ENCODE results near the gene MAD1L1.

The MAD1L1 gene

DNA sequence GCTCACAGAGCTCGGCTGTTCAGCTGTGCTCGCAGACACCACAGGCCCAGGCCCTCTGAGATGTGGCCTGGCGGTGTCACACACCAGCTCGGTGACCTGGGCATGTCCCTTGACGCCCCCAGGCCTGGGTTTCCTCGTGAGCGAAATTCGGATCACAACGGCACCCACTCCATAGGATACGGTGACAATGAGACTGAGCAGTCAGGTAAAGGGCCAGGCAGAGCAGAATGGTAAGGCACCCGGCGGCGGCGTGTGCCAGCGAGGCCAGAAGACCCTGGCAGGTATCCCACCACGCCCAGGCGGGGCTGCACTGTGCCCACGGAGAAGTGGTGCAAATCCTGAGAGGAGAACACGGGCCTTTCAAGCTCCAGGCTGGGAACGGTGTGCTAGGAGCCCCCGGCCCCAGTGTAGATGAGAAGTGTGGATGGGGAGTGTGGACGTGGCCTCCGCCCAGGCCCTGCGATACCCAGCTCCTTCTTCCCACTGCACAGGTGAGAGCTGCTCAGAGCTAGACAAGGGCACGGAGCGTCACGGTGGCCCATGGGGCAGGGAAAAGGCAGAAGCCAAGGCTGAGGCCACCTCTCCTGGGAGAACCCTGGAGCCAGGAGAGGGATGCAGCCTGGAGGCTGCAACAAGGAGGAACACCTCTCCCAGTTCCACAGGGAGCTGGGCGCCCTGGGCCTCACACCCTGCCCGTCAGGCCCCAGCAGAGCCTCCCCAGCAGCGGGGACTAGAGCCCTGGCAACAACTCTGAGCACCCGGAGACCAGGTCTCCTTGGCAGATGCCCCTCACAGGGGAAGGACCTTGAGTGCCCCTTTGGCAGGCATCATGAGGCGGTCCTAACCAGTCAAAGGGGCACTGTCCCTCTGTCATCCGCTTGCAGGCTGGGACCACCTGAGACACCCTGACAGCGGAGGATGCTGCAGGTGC, 219.1 kb downstream of the MAD1L1 start:
- no peak for DNase-seq (ENCODE audit: low read depth)

DNA sequence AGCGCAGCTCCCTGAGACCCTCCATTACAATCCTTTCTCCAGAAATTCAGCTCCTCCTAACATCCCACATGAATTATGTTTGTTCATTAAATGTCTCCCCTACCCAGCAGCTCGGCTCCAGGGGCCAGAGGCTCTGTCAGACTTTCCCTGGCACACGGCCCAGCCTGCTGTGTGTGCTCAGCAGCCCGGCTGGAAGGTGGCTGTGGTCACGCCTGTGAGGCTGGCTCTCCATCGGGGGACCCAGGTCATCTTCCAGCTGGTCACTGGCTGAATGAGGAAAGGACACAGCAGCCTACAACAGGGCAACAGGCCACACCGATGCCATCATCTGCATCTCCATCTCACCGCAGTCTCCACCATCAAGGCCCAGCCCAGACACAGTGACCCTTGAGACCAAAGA, 219.8 kb downstream of the MAD1L1 start:
- DNase-seq (ENCODE audit: low read depth): no peak

DNA sequence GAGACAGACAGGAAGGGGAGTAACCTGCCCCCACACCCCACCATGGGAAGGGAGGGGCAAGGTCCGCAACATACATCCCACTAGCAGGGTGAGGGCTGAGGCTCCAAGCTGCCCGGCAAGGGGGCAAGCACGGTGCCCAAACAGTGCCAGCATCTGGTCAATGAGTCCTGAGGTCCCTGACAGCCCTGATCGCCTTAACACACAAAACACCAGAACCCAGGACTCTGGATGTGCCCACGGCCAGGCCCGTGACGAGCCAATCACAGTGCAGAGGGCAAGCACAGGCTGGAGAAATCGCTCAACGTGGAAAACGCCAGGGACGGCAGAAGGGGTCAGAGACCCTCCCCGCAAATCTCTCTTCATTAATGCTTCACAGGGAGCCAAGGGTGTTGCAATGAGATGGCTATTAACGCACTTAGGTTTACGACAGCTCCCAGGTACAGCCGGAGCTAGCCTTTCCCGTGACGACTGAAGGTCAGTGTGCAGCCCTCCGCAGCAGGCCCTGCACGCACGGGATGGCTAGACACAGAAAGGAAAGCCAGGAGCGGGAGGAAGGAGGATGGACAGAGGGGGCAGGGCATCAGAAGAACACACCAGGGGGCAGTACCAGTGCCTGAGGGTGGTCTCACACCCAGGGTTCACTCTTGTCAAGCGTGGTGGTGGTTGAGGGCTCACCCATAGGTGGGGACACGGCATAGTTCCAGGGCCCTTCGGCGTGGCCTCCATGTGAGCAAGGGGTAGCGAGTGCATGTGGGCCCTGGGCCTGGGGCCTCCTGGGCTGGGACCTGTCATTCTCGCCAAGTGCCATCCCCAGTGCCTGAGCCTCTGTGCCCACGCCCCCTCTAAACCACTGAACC, 220.5 kb downstream of the MAD1L1 start:
- no peak for DNase-seq (ENCODE audit: low read depth)

DNA sequence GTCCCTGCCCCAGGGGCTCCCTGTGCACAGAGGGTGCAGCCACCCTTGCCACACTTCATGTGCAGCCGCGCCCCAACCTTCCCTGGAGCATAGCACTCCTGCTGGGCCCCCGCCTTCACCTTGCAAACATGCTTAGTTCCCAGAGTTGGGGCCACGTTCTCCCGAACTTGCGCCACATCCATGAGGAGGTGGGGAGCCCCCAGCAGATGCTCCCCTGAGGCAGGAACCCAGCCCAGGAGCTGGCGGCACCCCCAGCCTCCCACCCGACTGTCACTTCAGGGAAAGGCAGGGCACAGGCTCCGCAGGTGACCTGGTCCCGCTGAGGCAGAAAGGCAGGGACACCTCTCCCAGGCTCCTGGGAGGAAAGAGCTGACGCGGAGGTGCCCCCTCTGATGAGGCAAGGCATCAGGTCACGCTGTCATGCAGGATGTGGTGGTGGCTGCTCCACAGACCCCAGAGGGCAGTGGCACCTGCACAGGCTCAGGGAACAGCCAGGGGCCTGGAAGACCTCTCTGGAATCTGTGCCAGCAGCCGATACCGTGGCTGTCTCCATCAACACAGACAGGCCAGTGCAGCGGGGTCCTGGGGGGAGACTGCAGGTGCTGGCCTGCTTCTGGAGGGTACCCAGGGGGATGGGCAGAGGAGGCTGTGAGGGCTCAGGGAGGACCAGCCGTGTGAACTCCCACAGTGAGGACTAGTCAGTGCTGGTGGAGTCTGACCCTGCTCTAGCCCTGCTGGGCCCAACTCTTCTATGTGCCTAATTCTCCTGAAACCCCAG, 221.3 kb downstream of the MAD1L1 start:
- DNase-seq (ENCODE audit: low read depth): no peak

- DNase-seq (ENCODE audit: low read depth): no peak
Observed at GRCh38 chr7:2010551-2011265, 222.0 kb downstream of the MAD1L1 start.

DNA sequence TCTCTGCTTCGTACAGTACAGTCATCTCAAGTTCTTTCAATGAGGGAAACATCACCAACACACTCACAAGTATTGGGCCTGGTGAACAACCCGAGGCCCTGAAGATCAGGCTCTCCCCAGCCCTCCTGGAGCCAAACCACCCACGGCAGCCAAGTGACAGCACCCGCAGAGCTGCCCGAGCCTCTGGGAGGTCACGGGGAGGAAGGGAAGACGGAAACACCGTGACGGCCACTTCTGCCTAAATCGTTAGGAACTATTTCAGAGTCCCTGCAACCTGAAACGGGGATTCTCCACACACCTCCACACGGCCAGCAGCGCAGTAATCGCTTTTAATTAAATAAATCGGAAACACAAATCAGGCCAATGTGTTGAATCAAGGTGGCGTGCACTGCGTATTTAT, 222.6 kb downstream of the MAD1L1 start:
- no peak for DNase-seq (ENCODE audit: low read depth)

- DNase-seq (ENCODE audit: low read depth): no peak
Observed at GRCh38 chr7:2009541-2010001, 223.2 kb downstream of the MAD1L1 start.

- DNase-seq (ENCODE audit: low read depth): no peak
Observed at GRCh38 chr7:2008936-2009540, 223.7 kb downstream of the MAD1L1 start.

DNA sequence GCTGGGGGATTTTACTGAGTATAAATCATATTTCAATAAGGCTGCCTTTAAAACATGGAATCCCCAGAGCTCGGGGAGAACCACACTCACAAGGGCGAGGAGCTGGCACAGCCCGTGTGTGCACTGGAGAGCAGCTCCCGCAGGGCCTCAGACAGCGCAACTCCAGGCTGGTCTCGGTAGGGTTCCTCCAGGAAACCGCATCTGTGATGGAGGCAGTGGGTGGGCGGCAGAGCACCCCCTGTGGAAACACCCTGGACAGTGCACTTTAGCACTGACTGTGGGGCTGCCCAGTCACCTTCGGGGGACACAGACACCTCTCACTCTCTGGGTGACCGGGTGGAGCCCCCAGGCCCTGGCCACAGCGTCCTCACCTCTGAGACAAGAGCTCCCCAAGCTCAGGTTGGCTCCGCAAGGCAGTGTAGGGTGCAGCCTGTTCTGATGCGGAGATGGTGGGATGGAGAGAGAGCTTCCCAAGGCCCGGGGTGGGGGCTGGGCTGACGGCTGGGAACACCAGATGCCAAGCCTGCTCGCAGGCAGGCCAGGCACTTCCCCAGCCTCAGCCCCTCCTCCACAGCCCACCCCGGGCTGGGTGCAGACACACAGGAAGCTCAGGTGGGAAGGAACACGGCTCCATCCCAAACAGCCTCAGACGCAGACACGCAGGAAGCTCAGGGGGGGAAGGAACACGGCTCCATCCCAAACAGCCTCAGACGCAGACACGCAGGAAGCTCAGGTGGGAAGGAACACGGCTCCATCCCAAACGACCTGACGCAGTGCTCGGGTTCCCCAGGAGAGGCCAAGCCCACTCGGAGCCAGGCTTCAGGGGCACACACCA, 224.4 kb downstream of the MAD1L1 start:
- DNase-seq (ENCODE audit: low read depth): no peak

DNA sequence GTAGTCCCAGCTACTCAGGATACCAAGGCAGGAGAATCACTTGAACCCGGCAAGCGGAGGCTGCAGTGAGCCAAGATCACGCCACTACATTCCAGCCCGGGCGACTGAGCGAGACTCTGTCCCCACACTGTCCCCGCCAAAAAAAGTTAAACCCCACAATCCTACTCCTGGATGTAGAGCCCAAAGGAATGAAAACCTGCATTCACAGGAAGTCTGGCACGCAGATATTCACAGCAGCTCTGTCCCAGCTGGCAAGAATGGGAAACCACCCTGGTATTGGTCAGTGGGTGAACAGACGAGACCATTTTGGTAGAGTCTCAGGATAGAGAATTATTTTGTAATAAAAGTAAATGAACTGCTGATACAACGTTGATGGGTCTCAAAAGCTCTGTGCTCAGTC, 225.2 kb downstream of the MAD1L1 start:
- no peak for DNase-seq (ENCODE audit: low read depth)

- no peak for DNase-seq (ENCODE audit: low read depth)
Observed at GRCh38 chr7:2006921-2007381, 225.8 kb downstream of the MAD1L1 start.

GRCh38 chr7:2006231-2006771, 226.4 kb downstream of the MAD1L1 start:
- no peak for DNase-seq (ENCODE audit: low read depth)

GRCh38 chr7:2005786-2006185, 227.0 kb downstream of the MAD1L1 start:
- no peak for DNase-seq (ENCODE audit: low read depth)

DNA sequence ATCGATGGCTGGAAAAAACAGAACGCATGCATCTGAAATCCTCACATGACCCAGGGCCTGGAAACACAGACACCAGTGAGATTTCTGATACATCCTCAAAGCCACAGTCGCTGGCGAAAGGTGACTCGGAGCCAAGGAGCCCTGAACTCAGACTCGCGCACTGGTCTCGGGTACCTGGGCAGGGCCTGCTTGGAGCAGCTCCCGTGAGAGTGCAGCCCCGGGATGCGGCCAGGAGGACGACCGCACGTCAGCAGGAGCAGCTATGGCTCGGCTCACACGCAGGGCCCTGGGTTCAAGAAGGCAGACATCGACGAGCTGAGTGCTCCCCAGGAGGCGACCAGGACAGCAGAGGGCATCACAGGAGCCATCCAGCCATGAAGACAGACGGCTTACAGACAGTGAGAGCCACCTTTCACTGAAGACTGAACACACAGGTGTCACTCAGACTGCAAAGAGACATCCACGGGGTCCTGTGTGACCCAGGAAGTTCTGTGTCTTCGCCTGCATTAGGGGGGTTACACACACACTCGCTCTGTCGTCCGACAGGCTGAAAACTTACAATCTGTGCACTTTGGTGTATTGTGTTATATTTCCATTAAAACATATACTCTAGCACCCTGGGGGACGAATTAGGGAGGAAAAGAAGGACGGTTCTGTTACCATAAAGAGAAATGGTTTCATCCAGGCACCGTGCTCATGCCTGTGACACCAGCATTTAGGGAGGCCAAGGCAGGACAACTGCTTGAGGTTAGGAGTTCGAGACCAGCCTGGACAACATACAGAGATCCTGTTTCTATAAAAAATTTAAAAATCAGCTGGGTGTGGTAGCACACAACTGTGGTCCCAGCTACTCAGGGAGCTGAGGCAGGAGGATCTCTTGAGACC, 227.7 kb downstream of the MAD1L1 start:
- no peak for DNase-seq (ENCODE audit: low read depth)

GRCh38 chr7:2003931-2004812, 228.6 kb downstream of the MAD1L1 start:
- DNase-seq (ENCODE audit: low read depth): no peak

DNA sequence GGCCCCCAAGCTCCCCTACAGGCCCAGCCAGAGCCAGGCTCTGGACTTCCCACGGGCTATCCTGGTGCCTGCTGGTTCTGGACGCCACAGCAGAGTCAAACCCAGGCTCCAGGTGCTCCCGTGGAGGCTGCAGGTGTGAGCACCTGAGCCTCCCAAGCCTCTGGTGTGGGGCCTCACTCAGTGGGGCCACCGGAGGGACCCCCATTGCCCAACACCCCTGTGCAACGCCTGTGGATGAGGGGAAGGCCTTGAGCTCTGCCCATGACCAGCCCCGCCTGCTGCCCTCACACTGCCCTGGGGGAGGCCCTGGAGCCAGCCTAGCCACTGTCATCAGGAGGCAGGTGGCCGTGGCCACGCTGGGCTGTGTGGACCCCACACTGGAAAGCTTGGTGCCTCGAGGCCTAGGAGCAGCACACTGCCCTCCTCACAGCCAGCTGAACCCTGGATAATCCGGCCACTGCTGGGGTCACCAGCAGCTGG, 229.3 kb downstream of the MAD1L1 start:
- DNase-seq (ENCODE audit: low read depth): no peak
